ENCODE measurements around the gene SLC1A2.

The SLC1A2 gene

GRCh38 chr11:35208795-35209194 is 210.6 kb downstream of the SLC1A2 start:
- Histone ChIP-seq H3K4me3 (ENCODE audit: insufficient read depth, low read length, poor library complexity, severe bottlenecking) (no peak overlapping the region), H3K27me3 (ENCODE audit: low read length) (no peaks in the 10 kb centered on the region), H3F3A (ENCODE audit: insufficient read depth) (no peaks in the 10 kb centered on the region), H3K4me2 (ENCODE audit: low read depth, low read length, poor library complexity, severe bottlenecking) (no peak overlapping the region), H2AFZ (ENCODE audit: low read depth, low read length, severe bottlenecking) (no peak overlapping the region), H3K79me2 (ENCODE audit: insufficient read depth, low read length) (no peaks in the 10 kb centered on the region), H3K36me3 (ENCODE audit: low read length) (no peaks in the 10 kb centered on the region), H3K27ac (ENCODE audit: low read depth, low read length) (no peak overlapping the region), H4K20me1 (ENCODE audit: low read depth, low read length) (no peaks in the 10 kb centered on the region), H3K9me2 (replicated peaks; ENCODE audit: insufficient read depth, low read length) (no peaks in the 10 kb centered on the region), H3K9me3 (ENCODE audit: insufficient read depth, low read length) (no peaks in the 10 kb centered on the region), H3K9ac (ENCODE audit: low read length) (no peak overlapping the region)
- TF ChIP-seq CTCF (IDR thresholded peaks at IDR 0.05; ENCODE audit: insufficient read depth, low read length, poor library complexity, severe bottlenecking) (no peak), EZH2phosphoT487 (conservative IDR thresholded peaks at IDR 0.05; ENCODE audit: low read length) (no peak)

- no peaks in the 10 kb centered on the region for H3K79me2 ChIP-seq (ENCODE audit: insufficient read depth, low read length)
- H3K27me3 ChIP-seq (ENCODE audit: low read length), result no peaks in the 10 kb centered on the region
- H3K9ac ChIP-seq (ENCODE audit: low read length), result no peak overlapping the region
- no peak overlapping the region for H3K4me3 ChIP-seq (ENCODE audit: insufficient read depth, low read length, poor library complexity, severe bottlenecking)
- no peaks in the 10 kb centered on the region for H3K9me3 ChIP-seq (ENCODE audit: insufficient read depth, low read length)
- no peaks in the 10 kb centered on the region for H3K36me3 ChIP-seq (ENCODE audit: low read length)
- H3K9me2 ChIP-seq (replicated peaks; ENCODE audit: insufficient read depth, low read length), result no peaks in the 10 kb centered on the region
- no peaks in the 10 kb centered on the region for H3F3A ChIP-seq (ENCODE audit: insufficient read depth)
- H3K27ac ChIP-seq (ENCODE audit: low read depth, low read length), result no peak overlapping the region
- H4K20me1 ChIP-seq (ENCODE audit: low read depth, low read length), result no peaks in the 10 kb centered on the region
- TF ChIP-seq EZH2phosphoT487 (conservative IDR thresholded peaks at IDR 0.05; ENCODE audit: low read length) (no peak), CTCF (IDR thresholded peaks at IDR 0.05; ENCODE audit: insufficient read depth, low read length, poor library complexity, severe bottlenecking) (no peak)
- no peak overlapping the region for H3K4me2 ChIP-seq (ENCODE audit: low read depth, low read length, poor library complexity, severe bottlenecking)
- H2AFZ ChIP-seq (ENCODE audit: low read depth, low read length, severe bottlenecking), result no peak overlapping the region
Measured at GRCh38 chr11:35207471-35208403, 211.6 kb downstream of the SLC1A2 start.

GRCh38 chr11:35206616-35207015 is 212.7 kb downstream of the SLC1A2 start:
- TF ChIP-seq EZH2phosphoT487 (conservative IDR thresholded peaks at IDR 0.05; ENCODE audit: low read length), result no peak
- no peak for TF ChIP-seq CTCF (IDR thresholded peaks at IDR 0.05; ENCODE audit: insufficient read depth, low read length, poor library complexity, severe bottlenecking)
- Histone ChIP-seq H3K27me3 (ENCODE audit: low read length) (no peaks in the 10 kb centered on the region), H3K27ac (ENCODE audit: low read depth, low read length) (no peak overlapping the region), H3K4me2 (ENCODE audit: low read depth, low read length, poor library complexity, severe bottlenecking) (no peak overlapping the region), H3K79me2 (ENCODE audit: insufficient read depth, low read length) (no peaks in the 10 kb centered on the region), H2AFZ (ENCODE audit: low read depth, low read length, severe bottlenecking) (no peak overlapping the region), H3K9ac (ENCODE audit: low read length) (no peak overlapping the region), H3K9me3 (ENCODE audit: insufficient read depth, low read length) (no peaks in the 10 kb centered on the region), H3K9me2 (replicated peaks; ENCODE audit: insufficient read depth, low read length) (no peaks in the 10 kb centered on the region), H3K36me3 (ENCODE audit: low read length) (no peaks in the 10 kb centered on the region), H3F3A (ENCODE audit: insufficient read depth) (no peaks in the 10 kb centered on the region), H4K20me1 (ENCODE audit: low read depth, low read length) (no peaks in the 10 kb centered on the region), H3K4me3 (ENCODE audit: insufficient read depth, low read length, poor library complexity, severe bottlenecking) (no peak overlapping the region)
